ENCODE results near the gene ZNF644. TPM values are rescaled to one million over a fixed set of nuclear protein-coding genes. Genes with fewer than 3 reads are reported as not detected.

ZNF644 gene
- total RNA-seq, 1 donor from 2014 or later, result 177 TPM

DNA sequence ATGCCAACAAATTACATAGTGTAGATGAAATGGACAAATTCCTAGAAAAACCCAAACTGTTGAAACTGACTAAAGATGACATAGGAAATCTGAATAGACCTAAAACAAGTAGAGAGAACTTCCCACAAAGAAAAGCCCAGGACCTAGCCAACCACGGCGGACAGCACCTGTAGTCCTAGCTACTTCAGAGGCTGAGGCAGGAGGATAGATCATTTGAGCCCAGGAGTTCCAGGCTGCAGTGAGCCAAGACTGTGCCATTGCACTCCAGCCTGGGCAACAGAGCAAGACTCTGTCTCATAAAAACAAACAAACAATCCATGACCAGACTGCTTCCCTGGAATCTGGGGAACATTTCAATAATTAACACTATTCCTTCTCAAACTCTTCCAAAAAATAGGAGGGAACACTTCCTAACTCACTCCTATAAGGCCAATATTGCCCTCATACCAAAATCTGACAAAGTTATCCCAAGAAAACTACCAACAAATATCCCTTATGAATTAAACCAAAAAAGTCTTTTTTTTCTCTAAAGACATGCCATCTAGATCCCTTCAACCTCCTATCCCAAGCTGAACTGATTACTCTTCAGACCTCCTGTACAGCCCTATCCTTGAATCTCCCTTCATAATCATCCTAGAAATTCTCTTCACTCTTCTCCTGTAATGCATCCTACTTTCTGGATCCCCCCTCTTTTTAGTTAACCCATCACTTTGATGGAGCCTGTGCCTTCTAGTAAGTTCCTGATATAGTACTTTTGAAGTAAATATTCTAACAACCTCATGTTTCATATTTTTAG lies 15.5 kb downstream of the ZNF644 start:
- no peak for TF ChIP-seq EZH2 (IDR thresholded peaks at IDR 0.05)
- TF ChIP-seq EZH2phosphoT487 (IDR thresholded peaks at IDR 0.05), result no peak
- TF ChIP-seq, protein P1, sequence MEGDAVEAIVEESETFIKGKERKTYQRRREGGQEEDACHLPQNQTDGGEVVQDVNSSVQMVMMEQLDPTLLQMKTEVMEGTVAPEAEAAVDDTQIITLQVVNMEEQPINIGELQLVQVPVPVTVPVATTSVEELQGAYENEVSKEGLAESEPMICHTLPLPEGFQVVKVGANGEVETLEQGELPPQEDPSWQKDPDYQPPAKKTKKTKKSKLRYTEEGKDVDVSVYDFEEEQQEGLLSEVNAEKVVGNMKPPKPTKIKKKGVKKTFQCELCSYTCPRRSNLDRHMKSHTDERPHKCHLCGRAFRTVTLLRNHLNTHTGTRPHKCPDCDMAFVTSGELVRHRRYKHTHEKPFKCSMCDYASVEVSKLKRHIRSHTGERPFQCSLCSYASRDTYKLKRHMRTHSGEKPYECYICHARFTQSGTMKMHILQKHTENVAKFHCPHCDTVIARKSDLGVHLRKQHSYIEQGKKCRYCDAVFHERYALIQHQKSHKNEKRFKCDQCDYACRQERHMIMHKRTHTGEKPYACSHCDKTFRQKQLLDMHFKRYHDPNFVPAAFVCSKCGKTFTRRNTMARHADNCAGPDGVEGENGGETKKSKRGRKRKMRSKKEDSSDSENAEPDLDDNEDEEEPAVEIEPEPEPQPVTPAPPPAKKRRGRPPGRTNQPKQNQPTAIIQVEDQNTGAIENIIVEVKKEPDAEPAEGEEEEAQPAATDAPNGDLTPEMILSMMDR (IDR thresholded peaks at IDR 0.05), result no peak
- DNase-seq (ENCODE audit: low spot score), result no peak
- H3F3A ChIP-seq (ENCODE audit: low read depth), result peaks cover 6% of the 10 kb centered on the region
- H3K27me3 ChIP-seq, result no peaks in the 10 kb centered on the region
- H3K9me3 ChIP-seq (ENCODE audit: low read depth), result peaks cover 14% of the 10 kb centered on the region
- no peak overlapping the region for H3K9ac ChIP-seq
- H3K4me3 ChIP-seq, result no peak overlapping the region
- Mint-ChIP-seq H3K27me3 (ENCODE audit: insufficient read depth, low read depth) (peaks cover 2% of the 10 kb centered on the region), H3K27ac (no peak overlapping the region), H3K36me3 (peaks cover 65% of the 10 kb centered on the region), H3K9me3 (peaks cover 72% of the 10 kb centered on the region), H3K4me3 (no peak overlapping the region), H3K4me1 (no peaks in the 10 kb centered on the region)
- no peak overlapping the region for H3K4me2 ChIP-seq
- H3K27ac ChIP-seq, result no peak overlapping the region
- H3K79me2 ChIP-seq (ENCODE audit: low read depth), result peaks cover 98% of the 10 kb centered on the region
- no peaks in the 10 kb centered on the region for H3K4me1 ChIP-seq
- peaks cover 38% of the 10 kb centered on the region for H4K20me1 ChIP-seq (ENCODE audit: low read depth)
- H3K36me3 ChIP-seq, result peaks cover 25% of the 10 kb centered on the region
- no peak overlapping the region for H2AFZ ChIP-seq (replicated peaks)

DNA sequence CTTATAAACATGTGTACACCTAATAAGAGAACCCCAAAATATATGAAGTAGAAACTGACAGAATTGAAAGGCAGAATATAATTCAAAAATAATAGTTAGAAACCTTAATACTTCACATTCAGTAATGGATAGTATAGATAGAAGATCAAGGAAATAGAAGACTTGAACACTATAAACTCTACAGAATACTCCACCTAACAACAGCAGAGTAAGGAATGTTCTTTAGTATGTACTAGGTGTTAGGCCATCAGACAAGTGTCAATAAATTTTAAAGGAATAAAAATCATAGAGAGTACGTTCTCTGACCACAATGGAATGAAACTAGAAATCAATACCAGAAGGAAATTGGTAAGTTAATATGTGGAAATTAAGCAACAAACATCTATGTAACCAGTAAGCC lies 16.6 kb downstream of the ZNF644 start:
- H3K4me1 Mint-ChIP-seq, result no peaks in the 10 kb centered on the region
- Histone ChIP-seq H3K79me2 (ENCODE audit: low read depth) (peaks cover 96% of the 10 kb centered on the region), H3K9me3 (ENCODE audit: low read depth) (peaks cover 14% of the 10 kb centered on the region), H3K4me3 (no peak overlapping the region), H3K27ac (no peak overlapping the region), H3K27me3 (no peaks in the 10 kb centered on the region), H3F3A (ENCODE audit: low read depth) (peaks cover 6% of the 10 kb centered on the region), H3K4me2 (no peak overlapping the region), H3K4me1 (no peaks in the 10 kb centered on the region), H4K20me1 (ENCODE audit: low read depth) (peaks cover 29% of the 10 kb centered on the region), H3K36me3 (peaks cover 25% of the 10 kb centered on the region), H3K9ac (no peak overlapping the region), H2AFZ (replicated peaks) (no peak overlapping the region)
- no peak for TF ChIP-seq EZH2phosphoT487 (IDR thresholded peaks at IDR 0.05)
- TF ChIP-seq, protein P1 (IDR thresholded peaks at IDR 0.05), result no peak
- no peak for TF ChIP-seq EZH2 (IDR thresholded peaks at IDR 0.05)
- peaks cover 71% of the 10 kb centered on the region for H3K9me3 Mint-ChIP-seq
- no peak overlapping the region for H3K27ac Mint-ChIP-seq
- peaks cover 2% of the 10 kb centered on the region for H3K27me3 Mint-ChIP-seq (ENCODE audit: insufficient read depth, low read depth)
- DNase-seq (ENCODE audit: low spot score), result no peak
- H3K36me3 Mint-ChIP-seq, result peaks cover 63% of the 10 kb centered on the region
- no peak overlapping the region for H3K4me3 Mint-ChIP-seq

DNA sequence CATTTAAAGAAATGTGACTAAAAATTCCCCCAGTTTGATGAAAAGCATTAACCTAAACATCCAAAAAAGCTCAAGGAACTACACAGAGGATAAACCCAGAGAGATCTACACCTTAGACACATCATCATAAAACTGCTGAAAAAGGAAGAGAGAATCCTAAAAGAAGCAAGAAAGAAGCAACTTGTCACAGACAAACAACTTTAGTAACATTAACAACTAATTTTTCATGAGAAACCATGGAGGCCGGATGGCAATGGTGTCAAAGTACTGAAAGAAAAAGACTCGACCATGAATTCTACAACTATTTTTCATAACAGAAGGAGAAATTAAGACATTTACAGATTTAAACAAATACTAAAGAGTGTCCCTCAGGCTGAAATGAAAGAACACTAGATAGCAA lies 17.7 kb downstream of the ZNF644 start:
- TF ChIP-seq, protein P1 (IDR thresholded peaks at IDR 0.05), result no peak
- TF ChIP-seq EZH2phosphoT487 (IDR thresholded peaks at IDR 0.05) (no peak), EZH2 (IDR thresholded peaks at IDR 0.05) (no peak)
- peaks cover 96% of the 10 kb centered on the region for H3K79me2 ChIP-seq (ENCODE audit: low read depth)
- no peak overlapping the region for H3K27ac Mint-ChIP-seq

More for the DNA sequence above, 17.7 kb downstream of the ZNF644 start:
- Histone ChIP-seq H3K36me3 (peaks cover 25% of the 10 kb centered on the region), H3K4me1 (no peaks in the 10 kb centered on the region), H3K9ac (no peak overlapping the region), H3F3A (ENCODE audit: low read depth) (peaks cover 6% of the 10 kb centered on the region), H4K20me1 (ENCODE audit: low read depth) (peaks cover 17% of the 10 kb centered on the region), H2AFZ (replicated peaks) (no peak overlapping the region), H3K9me3 (ENCODE audit: low read depth) (peaks cover 16% of the 10 kb centered on the region), H3K27me3 (no peaks in the 10 kb centered on the region), H3K4me3 (no peak overlapping the region), H3K4me2 (no peak overlapping the region), H3K27ac (no peak overlapping the region)
- Mint-ChIP-seq H3K4me1 (no peaks in the 10 kb centered on the region), H3K27me3 (ENCODE audit: insufficient read depth, low read depth) (peaks cover 2% of the 10 kb centered on the region), H3K9me3 (peaks cover 76% of the 10 kb centered on the region), H3K4me3 (no peak overlapping the region), H3K36me3 (peaks cover 67% of the 10 kb centered on the region)
- no peak for DNase-seq (ENCODE audit: low spot score)

All from neural progenitor cell (in vitro differentiated cells).